DOHH2 (cell line): Measurements from ENCODE around the gene FOSL1.

Experiments used
- H3F3A ChIP-seq: fragments of 200-600 bp; sonication (generic), shearing (Covaris generic); 2 replicates; pipeline ENCODE4 v1.6.0; 2016; ENCODE audit warnings: antibody characterized with exemption, mild to moderate bottlenecking; ENCODE audit not compliant: control insufficient read depth, insufficient read depth
- H3K27ac ChIP-seq: fragments of 200-600 bp; sonication (generic); 2 replicates; pipeline ENCODE4 v1.5.1; 2014; ENCODE audit warnings: low read depth, mild to moderate bottlenecking, low read length, moderate library complexity
- H3K27me3 ChIP-seq: fragments of 200-600 bp; sonication (generic); 2 replicates; pipeline ENCODE4 v1.6.1; 2014; ENCODE audit warnings: mild to moderate bottlenecking, low read length, mixed read lengths; ENCODE audit not compliant: control insufficient read depth
- H3K36me3 ChIP-seq: fragments of 200-600 bp; sonication (generic); 2 replicates; pipeline ENCODE4 v1.6.1; 2014; ENCODE audit warnings: mild to moderate bottlenecking, low read length, moderate library complexity, mixed read lengths; ENCODE audit not compliant: control insufficient read depth
- H3K4me1 ChIP-seq: fragments of 200-600 bp; sonication (generic); 2 replicates; pipeline ENCODE4 v1.6.1; 2014; ENCODE audit warnings: mild to moderate bottlenecking, low read length, mixed read lengths; ENCODE audit not compliant: control insufficient read depth
- H3K4me2 ChIP-seq: fragments of 200-600 bp; sonication (generic); 2 replicates; pipeline ENCODE4 v1.6.0; 2014; ENCODE audit warnings: mild to moderate bottlenecking, low read length, moderate library complexity
- H3K4me3 ChIP-seq: fragments of 200-600 bp; sonication (generic); 2 replicates; pipeline ENCODE4 v1.5.1; 2014; ENCODE audit warnings: mild to moderate bottlenecking, low read length, mixed read lengths
- H3K79me2 ChIP-seq: fragments of 200-600 bp; sonication (generic); 2 replicates; pipeline ENCODE4 v1.6.1; 2014; ENCODE audit warnings: mild to moderate bottlenecking, low read length, mixed read lengths; ENCODE audit not compliant: control insufficient read depth
- H3K9me2 ChIP-seq: fragments of 200-600 bp; sonication (generic); replicated peaks from 2 replicates; pipeline ENCODE4 v1.6.1; 2014; ENCODE audit warnings: mild to moderate bottlenecking, low read length, mixed read lengths; ENCODE audit not compliant: control insufficient read depth
- H3K9me3 ChIP-seq: fragments of 200-600 bp; sonication (generic); 2 replicates; pipeline ENCODE4 v1.6.1; 2014; ENCODE audit warnings: antibody characterized with exemption, low read length, mixed read lengths; ENCODE audit not compliant: control insufficient read depth, insufficient read depth
- H4K20me1 ChIP-seq: fragments of 200-600 bp; sonication (generic); 2 replicates; pipeline ENCODE4 v1.6.0; 2014; ENCODE audit warnings: low read depth, mild to moderate bottlenecking, antibody characterized with exemption, low read length, moderate library complexity; ENCODE audit not compliant: control insufficient read depth, insufficient read depth
- CTCF ChIP-seq: fragments of 200-600 bp; sonication (generic); IDR thresholded peaks from one replicate; pipeline ENCODE4 v1.5.1; 2014; ENCODE audit warnings: antibody characterized with exemption, mild to moderate bottlenecking, low read depth, low read length; ENCODE audit not compliant: poor library complexity, severe bottlenecking
- EZH2phosphoT487 ChIP-seq: fragments of 200-600 bp; sonication (generic); IDR thresholded peaks from 2 replicates; pipeline ENCODE4 v1.6.1; 2017; ENCODE audit warnings: borderline replicate concordance, mild to moderate bottlenecking, antibody characterized with exemption, low read length, moderate library complexity, mixed read lengths

FOSL1 gene

GRCh38 chr11:65921033-65921555, 20.9 kb upstream of the FOSL1 start:
- Histone ChIP-seq H3K4me1 (peaks cover 23% of the 10 kb centered on the region), H3K79me2 (peaks cover 22% of the 10 kb centered on the region), H3K9me3 (no peaks in the 10 kb centered on the region), H3K4me3 (no peak overlapping the region), H3F3A (no peaks in the 10 kb centered on the region), H3K27me3 (no peaks in the 10 kb centered on the region), H3K36me3 (peaks cover 4% of the 10 kb centered on the region; the same call in 1 of the 2 replicates), H4K20me1 (no peaks in the 10 kb centered on the region), H3K4me2 (no peak overlapping the region), H3K9me2 (no peaks in the 10 kb centered on the region), H3K27ac (no peak overlapping the region)
- no peak for TF ChIP-seq EZH2phosphoT487
- TF ChIP-seq CTCF: no peak

GRCh38 chr11:65920372-65920802, 20.2 kb upstream of the FOSL1 start:
- H3K4me2 ChIP-seq: peak overlapping the region; percentile 77
- H3F3A ChIP-seq: no peaks in the 10 kb centered on the region
- peak overlapping the region; percentile 82 for H3K4me3 ChIP-seq
- no peak for TF ChIP-seq CTCF
- no peak for TF ChIP-seq EZH2phosphoT487
- no peak overlapping the region for H3K27ac ChIP-seq
- H3K27me3 ChIP-seq: no peaks in the 10 kb centered on the region
- H3K4me1 ChIP-seq: peaks cover 23% of the 10 kb centered on the region
- peaks cover 4% of the 10 kb centered on the region; the same call in 1 of the 2 replicates for H3K36me3 ChIP-seq
- H3K9me2 ChIP-seq: no peaks in the 10 kb centered on the region
- no peaks in the 10 kb centered on the region for H3K9me3 ChIP-seq
- H3K79me2 ChIP-seq: peaks cover 22% of the 10 kb centered on the region
- H4K20me1 ChIP-seq: no peaks in the 10 kb centered on the region

- no peaks in the 10 kb centered on the region for H3K9me2 ChIP-seq
- no peak for TF ChIP-seq EZH2phosphoT487
- TF ChIP-seq CTCF: no peak
- H3F3A ChIP-seq: no peaks in the 10 kb centered on the region
- no peak overlapping the region for H3K27ac ChIP-seq
- H3K79me2 ChIP-seq: peaks cover 22% of the 10 kb centered on the region
- no peaks in the 10 kb centered on the region for H3K27me3 ChIP-seq
- peaks cover 4% of the 10 kb centered on the region; the same call in 1 of the 2 replicates for H3K36me3 ChIP-seq
- no peaks in the 10 kb centered on the region for H4K20me1 ChIP-seq
- H3K4me3 ChIP-seq: peak overlapping the region; percentile 82
- H3K9me3 ChIP-seq: no peaks in the 10 kb centered on the region
- H3K4me1 ChIP-seq: peaks cover 23% of the 10 kb centered on the region
- peak overlapping the region; percentile 77 for H3K4me2 ChIP-seq
Observed at GRCh38 chr11:65919573-65920371, 19.6 kb upstream of the FOSL1 start.
